ENCODE measurements around the gene C2orf68.
"Not testable (repeated sequence)": the region's sequence is repeated elsewhere in the genome, so short reads cannot be mapped to it uniquely, and the experiment has no call there.

C2orf68 gene

DNA sequence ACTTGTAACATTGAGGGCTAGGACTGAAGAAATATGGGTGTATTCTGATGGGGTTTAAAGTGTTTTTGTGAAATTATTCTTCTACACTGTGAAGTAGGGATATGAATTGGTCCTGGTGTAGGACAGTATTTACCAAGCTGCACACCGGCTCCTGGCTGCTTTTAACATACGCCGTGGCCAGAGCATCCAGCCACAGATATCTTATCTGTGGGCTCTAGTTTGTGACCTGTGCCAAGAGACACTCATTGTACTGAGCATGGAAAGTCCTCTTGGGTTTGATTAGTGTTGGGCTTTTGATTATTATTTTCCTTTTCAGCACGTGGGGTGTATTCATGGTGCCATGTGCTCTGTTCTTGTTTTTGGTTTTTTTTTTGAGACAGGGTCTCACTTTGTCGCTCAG lies 12.1 kb upstream of the C2orf68 start:
- DNase-seq = no peak

DNA sequence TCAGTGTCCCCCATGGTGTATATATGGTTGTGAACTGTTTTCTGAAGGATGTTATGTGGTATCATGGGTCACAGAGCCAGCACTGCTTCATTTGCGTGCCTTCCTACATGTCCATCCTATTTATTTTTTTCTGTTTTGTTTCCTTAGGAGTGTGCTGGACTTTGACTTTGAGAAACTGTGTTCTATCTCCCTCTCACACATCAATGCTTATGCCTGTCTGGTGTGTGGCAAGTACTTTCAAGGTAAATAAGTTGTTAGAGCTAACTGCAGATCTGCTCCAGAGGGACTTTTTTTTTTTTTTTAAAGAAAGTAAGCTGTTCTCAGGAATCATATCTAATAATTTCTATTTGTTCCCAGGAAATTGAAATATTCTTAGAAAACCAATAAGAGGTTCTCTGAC lies 9.5 kb upstream of the C2orf68 start:
- no peak for DNase-seq

DNA sequence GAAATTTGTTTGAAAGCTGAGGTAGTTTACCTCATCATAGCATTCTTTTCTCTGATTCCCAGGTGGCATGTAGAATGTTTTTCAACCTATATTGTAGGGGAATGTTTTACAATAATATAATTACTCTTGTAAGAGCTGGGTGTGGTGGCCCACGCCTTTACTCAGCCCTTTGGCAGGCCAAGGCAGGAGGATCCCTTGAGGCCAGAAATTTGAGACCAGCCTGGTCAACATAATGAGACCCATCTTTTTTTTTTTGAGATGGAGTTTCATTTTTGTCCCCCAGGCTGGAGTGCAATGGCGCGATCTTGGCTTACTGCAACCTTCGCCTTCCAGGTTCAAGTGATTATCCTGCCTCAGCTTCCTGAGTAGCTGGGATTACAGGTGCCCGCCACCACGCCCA lies 7.8 kb upstream of the C2orf68 start:
- no peak for DNase-seq

GRCh38 chr2:85617723-85618122 lies 5.9 kb upstream of the C2orf68 start:
- DNase-seq = not testable (repeated sequence)

- no peak for DNase-seq
Observed at GRCh38 chr2:85615413-85615728, 3.5 kb upstream of the C2orf68 start.

DNA sequence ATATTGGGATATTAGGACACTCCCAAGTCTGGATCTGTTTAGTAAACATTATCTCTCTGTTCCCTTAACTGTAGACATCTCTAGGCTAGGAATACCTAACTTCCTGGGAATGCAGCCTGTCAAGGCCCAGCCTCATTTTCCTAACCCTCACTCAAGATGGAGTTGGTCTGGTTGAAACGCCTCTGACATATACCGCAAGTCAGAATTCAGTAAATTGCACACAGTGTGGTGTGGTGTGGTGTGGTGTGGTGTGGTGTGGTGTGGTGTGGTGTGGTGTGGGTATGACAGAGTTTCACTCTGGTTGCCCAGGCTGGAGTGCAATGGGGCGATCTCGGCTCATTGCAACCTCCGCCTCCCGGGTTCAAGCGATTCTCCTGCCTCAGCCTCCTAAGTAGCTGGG lies 2.9 kb upstream of the C2orf68 start:
- not testable (repeated sequence) for DNase-seq

DNA sequence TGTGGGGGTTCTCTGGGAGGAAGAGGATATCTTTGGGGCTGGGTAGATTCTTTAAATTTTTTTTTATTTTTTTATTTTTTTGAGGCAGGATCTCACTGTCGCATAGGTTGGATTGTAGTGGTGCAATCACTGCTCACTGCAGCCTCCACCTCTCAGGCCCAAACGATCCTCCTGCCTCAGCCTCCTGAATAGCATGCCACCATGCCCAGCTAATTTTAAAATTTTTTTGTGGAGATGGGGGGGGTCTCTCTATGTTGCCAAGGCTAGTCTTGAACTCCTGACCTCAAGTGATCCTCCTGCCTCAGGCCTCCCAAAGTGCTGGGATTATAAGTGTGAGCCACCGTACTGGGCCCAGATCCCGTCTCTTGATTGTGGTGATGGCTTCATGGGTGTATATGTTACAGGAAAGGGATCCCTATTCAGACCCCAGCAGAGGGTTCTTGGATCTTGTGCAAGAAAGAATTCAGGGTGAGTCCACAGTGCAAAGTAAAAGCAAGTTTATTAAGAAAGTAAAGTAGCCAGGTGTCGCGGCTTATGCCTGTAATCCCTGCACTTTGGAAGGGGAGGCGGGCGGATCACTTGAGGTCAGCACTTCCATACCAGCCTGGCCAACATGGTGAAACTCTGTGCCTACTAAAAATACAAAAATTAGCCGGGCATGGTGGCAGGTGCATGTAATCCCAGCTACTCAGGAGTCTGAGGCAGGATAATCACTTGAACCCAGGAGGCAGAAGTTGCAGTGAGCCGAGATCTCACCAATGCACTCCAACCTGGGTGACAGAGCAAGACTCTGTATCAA lies 2.0 kb upstream of the C2orf68 start:
- DNase-seq = no peak

GRCh38 chr2:85611217-85611704 lies 605 bp downstream of the C2orf68 start:
- no peak for DNase-seq

DNA sequence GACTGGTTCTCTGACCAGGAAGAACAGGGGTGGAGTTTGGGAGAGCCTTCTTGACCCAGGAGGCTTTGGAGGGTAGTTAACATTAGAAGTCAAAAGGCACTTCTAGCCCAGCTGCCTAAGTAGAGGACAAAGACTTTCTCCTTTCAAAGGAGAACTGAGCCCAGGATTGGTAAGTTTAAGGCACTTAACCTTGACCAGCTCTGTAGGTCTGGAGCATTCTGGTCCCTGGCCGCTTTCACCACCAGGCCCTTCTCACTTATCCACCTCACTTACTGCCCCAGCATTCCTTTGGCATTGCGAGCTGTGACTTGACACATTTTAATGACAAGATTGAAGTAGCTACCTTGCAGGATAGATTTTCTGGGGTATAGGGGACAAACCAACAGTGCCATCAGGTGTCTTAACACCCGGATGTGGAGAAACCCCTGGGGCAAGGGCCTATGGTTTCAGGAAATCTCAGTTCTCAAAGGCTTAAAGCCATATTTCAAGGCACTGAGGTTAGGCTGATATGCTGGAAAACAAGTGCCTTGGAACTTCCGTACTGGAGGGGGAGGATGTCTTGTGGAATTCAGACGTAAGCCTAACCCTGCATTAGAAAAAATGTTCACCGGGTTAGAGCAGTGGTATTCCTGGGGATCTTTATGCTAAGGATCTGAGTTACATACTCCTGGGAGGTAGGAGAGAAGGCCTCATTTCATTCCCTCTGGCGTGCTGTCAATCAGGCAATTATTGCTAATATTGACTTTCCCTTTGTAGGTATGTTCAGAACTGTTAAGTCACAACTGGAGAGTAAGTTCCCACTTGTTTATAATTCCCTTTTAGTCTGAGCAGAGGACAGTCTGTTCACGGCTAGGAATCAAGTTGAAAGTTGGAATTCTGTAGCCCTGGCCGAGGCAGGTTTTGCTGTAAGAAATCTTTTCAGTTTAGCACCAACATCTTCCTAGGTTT lies 4.3 kb downstream of the C2orf68 start:
- DNase-seq = no peak

DNA sequence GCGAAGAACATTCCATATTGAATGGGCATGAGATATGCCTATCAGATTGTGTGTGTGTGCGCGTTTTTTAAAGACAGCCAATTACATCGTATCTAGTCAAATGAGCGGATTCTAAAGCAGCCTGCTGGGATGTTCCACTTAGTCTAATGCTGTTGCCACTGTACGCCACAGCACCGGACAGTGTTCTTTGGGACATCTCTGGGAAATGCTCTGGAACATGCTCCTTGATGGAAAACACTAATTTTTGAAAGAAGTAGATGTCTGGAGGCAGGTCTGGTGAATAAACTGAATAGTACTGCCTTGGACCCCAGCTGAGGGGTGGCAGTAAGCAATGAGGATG lies 5.8 kb downstream of the C2orf68 start:
- no peak for DNase-seq

DNA sequence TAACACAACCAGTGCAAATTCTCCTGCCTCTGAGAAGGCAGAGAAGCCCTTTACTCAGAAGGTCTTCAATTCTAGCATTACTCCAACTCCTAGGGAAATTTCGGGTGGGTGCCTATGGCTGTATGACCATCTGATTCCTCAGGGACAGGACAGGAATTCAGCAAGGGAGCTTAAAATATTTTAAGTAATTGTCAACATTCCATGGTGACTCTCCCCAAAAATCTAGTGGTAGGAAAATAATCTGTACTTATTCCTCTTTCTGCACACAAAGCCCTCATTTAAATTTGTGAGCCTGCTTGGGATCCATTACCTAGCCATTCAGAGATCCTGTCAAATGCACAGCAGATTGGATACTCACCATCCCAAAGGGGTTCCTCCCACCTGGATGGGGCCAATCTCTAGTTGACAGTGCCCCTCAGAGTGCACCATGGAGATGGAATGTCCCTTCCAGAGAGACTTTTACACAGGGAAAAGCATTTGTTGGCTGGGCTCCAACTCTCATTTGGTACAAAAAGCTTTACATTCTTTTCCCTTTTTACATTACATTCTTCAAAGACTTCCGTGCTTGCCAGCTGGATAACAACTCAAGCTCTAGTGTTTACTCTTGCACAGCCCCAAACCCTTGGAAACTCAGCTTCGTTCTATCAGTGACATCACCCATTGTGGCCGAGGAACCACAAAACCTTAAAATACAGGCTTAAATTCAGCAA lies 6.3 kb downstream of the C2orf68 start:
- no peak for DNase-seq

- no peak for DNase-seq
Observed at GRCh38 chr2:85604568-85605339, 7.1 kb downstream of the C2orf68 start.

DNA sequence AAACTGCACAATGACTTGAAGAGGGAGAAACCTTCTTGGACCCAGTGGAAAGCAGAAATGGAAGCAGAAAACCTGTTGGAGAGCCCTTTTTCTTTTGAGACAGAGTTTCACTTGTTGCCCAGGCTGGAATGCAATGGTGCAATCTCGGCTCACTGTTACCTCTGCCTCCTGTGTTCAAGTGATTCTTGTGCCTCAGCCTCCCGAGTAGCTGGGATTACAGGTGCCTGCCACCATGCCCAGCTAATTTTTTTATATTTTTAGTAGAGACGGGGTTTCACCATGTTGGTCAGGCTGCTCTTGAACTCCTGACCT lies 7.8 kb downstream of the C2orf68 start:
- DNase-seq = not testable (repeated sequence)

DNA sequence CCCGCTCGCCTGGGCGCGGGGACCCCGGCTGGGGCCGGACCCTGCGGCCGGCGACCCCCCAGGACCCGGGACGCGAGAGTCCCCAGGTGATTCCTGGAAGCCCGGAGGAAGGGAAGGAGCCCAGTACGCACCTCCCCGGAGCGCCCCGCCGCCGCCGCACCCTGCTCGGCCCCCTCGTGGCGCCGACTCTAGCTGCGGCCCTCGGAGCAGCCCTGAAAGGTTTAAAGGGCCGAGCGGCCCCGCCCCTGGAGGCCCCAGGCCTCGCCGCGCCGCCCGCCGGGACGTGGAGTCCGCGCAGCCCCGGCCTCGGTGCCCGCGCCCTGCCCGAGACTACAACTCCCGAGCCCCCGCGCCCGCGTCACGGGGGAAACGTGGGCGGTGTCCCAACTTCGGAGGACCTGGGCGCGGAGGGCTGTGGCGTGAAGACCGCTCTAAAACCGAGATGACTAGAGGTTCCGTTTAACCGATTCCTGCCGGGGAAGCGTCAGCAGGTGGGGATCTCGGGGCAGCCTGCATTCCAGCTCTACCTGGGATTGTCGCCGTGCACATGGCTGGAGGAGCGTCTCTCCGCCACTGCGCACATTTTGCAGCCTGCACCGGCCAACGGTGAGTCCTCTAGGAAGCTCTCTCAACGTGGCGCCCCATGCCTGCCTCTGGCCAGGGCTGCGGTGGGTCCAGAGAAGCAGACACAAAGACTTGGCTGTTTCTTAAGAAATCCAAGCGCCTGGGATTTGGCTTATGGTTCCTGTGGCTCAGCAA lies 9.2 kb downstream of the C2orf68 start, which contains the start of gene TMEM150A:
TMEM150A (minus strand) TSS at position 223 of the 759 bp plus-strand sequence. CDS start 750 bp downstream, outside the sequence.
- DNase-seq = peak; percentile 90

DNA sequence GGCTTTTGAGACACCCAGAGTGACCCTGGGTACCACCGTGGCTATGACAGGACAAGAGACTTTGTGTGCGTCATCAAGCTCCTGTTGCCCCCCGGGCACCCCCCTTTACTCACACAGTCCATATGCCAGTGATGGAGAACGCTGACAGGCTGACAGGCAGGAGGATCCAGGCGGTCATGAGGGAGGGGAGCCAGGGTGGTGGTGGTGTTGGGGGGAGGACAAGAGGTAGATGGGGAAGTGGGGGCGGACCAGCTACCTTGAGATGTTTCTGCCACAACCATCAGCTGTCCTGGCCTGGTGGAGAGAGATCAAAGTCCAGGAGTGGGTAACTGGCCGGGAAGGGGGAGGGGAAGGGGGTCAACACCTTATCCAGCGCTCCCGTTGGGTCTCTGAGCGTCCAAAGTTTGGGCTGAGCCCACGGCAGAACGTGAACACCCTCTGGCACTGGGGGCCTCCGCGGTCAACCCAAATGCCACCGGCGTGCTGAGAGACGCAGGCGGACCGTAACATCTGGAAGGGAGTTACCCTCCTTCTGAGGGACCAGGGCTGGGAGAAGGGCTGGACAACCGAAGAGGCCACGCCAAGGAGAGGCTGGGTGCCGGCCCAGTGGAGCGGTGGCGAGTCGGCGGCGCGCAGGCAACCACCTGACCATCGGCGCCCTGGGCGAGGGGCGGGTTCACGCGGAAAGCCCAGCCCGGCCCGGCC lies 9.9 kb downstream of the C2orf68 start:
- DNase-seq = peak; percentile 58

DNA sequence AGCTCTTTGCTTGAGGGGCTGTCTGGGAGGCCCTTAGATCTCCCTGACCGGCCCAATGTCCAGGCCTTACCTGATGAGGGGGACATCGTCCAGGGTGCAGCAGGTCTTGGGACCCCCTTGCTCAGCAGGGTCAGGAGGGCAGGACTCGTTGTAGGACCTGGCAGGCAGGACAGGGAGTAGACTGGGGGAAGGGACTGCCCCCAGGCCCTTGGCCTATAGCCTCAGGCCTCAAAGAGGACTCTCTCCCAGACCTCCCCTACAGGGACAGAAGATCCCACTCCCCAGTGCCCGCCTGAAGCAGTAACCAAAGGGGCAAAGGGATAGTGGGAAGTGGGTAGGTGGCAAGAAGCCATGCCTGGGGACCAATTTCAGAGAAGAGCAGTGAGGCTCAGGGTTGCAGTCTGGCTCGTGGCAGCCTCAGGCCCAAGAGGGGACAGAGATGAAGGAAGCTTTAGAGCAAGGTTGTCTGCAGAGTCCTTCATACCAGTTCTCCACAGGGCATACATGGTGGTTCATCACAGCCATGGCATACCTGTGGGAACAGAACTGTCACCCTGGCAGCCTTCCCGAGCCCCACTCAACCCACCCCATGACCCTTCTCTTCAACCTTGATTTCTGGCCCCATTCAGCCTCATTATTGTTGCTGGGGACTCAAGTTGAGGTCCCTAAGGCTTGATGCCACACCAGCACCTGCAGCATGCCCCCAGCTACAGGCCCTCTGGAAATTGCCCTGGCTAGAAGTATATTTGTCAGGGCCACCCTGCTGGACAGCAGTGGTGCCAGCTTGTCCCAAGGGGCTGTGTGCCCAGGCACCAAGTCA lies 10.7 kb downstream of the C2orf68 start:
- DNase-seq = no peak

DNA sequence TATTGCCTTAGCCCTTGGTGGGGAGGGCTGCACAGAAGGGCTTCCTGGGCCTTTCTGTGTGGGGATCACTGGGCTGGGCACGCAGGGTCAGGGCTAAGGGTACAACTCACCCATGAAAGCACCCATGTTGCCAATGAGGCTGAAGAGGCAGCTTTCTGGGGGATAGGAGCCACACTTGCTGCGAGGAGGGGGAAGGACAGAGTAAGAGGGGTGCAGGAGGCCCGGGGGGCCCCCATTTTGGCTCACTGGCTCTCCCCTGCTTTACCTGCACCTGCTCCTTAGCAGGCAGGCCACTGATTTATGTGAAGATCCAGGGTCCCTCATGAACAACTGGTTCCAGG lies 11.7 kb downstream of the C2orf68 start:
- DNase-seq = no peak

GRCh38 chr2:85599468-85600234 lies 12.2 kb downstream of the C2orf68 start:
- no peak for DNase-seq

DNA sequence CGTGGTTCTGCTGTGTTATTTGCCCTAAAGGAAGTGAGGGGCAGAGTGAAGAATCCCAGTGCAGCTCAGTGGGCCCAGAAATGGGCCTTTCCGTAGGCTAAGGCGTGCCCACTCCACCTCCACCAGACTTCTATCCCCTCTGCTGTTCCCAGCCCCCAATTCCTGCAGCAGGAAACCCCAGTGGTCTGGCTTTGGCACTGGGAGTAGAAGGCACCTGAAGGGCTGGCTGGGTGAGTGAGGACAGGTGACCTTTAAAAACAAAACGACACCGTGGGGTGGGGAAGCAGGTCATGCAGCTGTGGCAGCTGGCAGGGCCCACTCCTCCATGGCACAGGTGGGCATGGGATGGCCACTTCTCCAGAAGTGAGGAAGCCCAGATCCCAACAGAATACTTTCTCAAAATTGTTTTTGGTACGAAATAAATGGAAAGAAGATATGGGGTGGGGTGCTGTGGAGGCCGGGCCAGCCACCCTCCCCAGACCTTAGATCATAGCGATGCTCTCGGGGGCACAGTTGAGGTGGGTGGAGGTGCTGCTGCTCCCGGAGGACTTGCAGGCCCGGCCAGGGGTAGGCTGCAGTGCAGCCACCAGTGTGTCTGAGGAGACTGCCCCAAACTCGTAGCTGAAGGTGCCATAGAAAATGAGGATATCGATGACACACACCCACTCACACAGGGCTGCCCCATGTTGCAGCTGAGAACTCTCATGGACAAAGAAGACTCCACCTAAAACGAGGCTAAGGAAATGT lies 13.1 kb downstream of the C2orf68 start:
- DNase-seq = no peak
